OCI-LY7 (cell line): ENCODE results near the gene MTOR. TPM values are rescaled to one million over a fixed set of nuclear protein-coding genes. Genes with fewer than 3 reads are reported as not detected.
A peak's percentile ranks its signal among the peaks of the same experiment; 100 is the strongest.

ENCODE experiments used
- BruUV-seq: library from RNA; stranded (reverse); fragments of 400-500 nt; replicated peaks from 2 replicates; lab custom pipeline; 2021; lab: Mats Ljungman, UMichigan
- CTCF ChIA-PET: fragments of 300-600 bp; sonication (Branson Sonifier 250); formaldehyde crosslinking; loops from one replicate; lab custom pipeline; 2022; ENCODE audit warnings: antibody characterized with exemption; ENCODE audit not compliant: unreplicated experiment; lab: Charles Lee
- POLR2A ChIA-PET: fragments of 300-600 bp; sonication (Branson Sonifier 250); formaldehyde crosslinking; loops from one replicate; lab custom pipeline; 2022; ENCODE audit warnings: antibody characterized with exemption; lab: Charles Lee
- DNase-seq: peaks from one replicate; pipeline ENCODE4 v3.0.0-alpha.2; 2015; ENCODE audit warnings: low spot score
- H2AFZ ChIP-seq: fragments of 200-600 bp; sonication (generic), shearing (Covaris generic); 2 replicates; pipeline ENCODE4 v1.6.1; 2014; ENCODE audit warnings: mild to moderate bottlenecking, antibody characterized with exemption, low read length, moderate library complexity
- H3K27ac ChIP-seq: fragments of 200-600 bp; sonication (generic); 2 replicates; pipeline ENCODE4 v1.5.1; 2014; ENCODE audit warnings: mixed run types, low read depth, mild to moderate bottlenecking, moderate library complexity, low read length, inconsistent platforms; ENCODE audit not compliant: poor library complexity, severe bottlenecking
- H3K36me3 ChIP-seq: fragments of 200-600 bp; sonication (generic); 2 replicates; pipeline ENCODE4 v1.6.1; 2014; ENCODE audit warnings: mild to moderate bottlenecking, antibody characterized with exemption, low read length, moderate library complexity, mixed read lengths; ENCODE audit not compliant: insufficient read depth
- H3K4me1 ChIP-seq: fragments of 200-600 bp; sonication (generic); 2 replicates; pipeline ENCODE4 v1.5.1; 2014; ENCODE audit warnings: mild to moderate bottlenecking, low read length; ENCODE audit not compliant: insufficient read depth, poor library complexity, severe bottlenecking
- H3K4me2 ChIP-seq: fragments of 200-600 bp; sonication (generic); 2 replicates; pipeline ENCODE4 v1.6.1; 2014; ENCODE audit warnings: mild to moderate bottlenecking, low read length
- H3K4me3 ChIP-seq: fragments of 200-600 bp; sonication (generic); 2 replicates; pipeline ENCODE4 v1.5.1; 2014; ENCODE audit warnings: mild to moderate bottlenecking, low read depth, low read length; ENCODE audit not compliant: poor library complexity, severe bottlenecking
- H3K79me2 ChIP-seq: fragments of 200-600 bp; sonication (generic); 2 replicates; pipeline ENCODE4 v1.6.1; 2016; ENCODE audit warnings: low read depth, mild to moderate bottlenecking, low read length, moderate library complexity, mixed read lengths; ENCODE audit not compliant: insufficient read depth
- H3K9me2 ChIP-seq: fragments of 200-600 bp; sonication (generic); 2 replicates; pipeline ENCODE4 v1.6.1; 2016; ENCODE audit warnings: mild to moderate bottlenecking, low read length, mixed read lengths; ENCODE audit not compliant: insufficient read depth
- H3K9me3 ChIP-seq: fragments of 200-600 bp; sonication (generic); 2 replicates; pipeline ENCODE4 v1.6.1; 2014; ENCODE audit warnings: mild to moderate bottlenecking, mixed run types, low read length, mixed read lengths
- H4K20me1 ChIP-seq: fragments of 200-600 bp; sonication (generic); 2 replicates; pipeline ENCODE4 v1.6.1; 2014; ENCODE audit warnings: mild to moderate bottlenecking, antibody characterized with exemption, low read length, moderate library complexity, mixed read lengths; ENCODE audit not compliant: insufficient read depth
- EZH2phosphoT487 ChIP-seq: fragments of 200-600 bp; sonication (generic); IDR thresholded peaks from 2 replicates; pipeline ENCODE4 v1.6.1; 2018; ENCODE audit warnings: low read depth, borderline replicate concordance, mild to moderate bottlenecking, mixed run types, antibody characterized with exemption, low read length, moderate library complexity, mixed read lengths
- intact Hi-C: fragments of 100-400 bp; cut with micrococcal nuclease; formaldehyde crosslinking; loops from one replicate; pipeline ENCODE4 v1.10.0; 2022; ENCODE audit not compliant: unreplicated experiment
- total RNA-seq, 2 experiments: library from RNA; depleted of rRNA in 1 of 2; stranded (reverse); fragments of >200 nt in 1 of 2; shearing (Covaris generic) in 1 of 2; gene quantifications; 2 replicates each; pipeline ENCODE4 v1.2.3, GENCODE V29; 2014 to 2022
- TF ChIP-seq, protein P1 (sequence below): fragments of 200-600 bp; sonication (generic); conservative IDR thresholded peaks from 2 replicates; pipeline ENCODE4 v1.5.1; 2014; ENCODE audit warnings: mild to moderate bottlenecking, antibody characterized with exemption, low read length, moderate library complexity, mixed read lengths

Gene MTOR
- total RNA-seq, 2 experiments from 2014 or later = 41.1 to 58.6 TPM

GRCh38 chr1:11143907-11144306 lies 118.4 kb downstream of the MTOR start:
- Histone ChIP-seq H3K4me2 (0 out of 2 replicates have a peak overlapping the region, but pooled peaks have one; percentile 8), H2AFZ (no peak overlapping the region), H3K79me2 (no peaks in the 10 kb centered on the region), H3K4me3 (no peak overlapping the region), H3K27ac (no peak overlapping the region), H3K36me3 (peaks cover 76% of the 10 kb centered on the region), H3K9me3 (no peaks in the 10 kb centered on the region), H3K9me2 (no peaks in the 10 kb centered on the region), H4K20me1 (no peaks in the 10 kb centered on the region), H3K4me1 (peaks cover 11% of the 10 kb centered on the region)
- intact Hi-C loops = no loop called here
- TF ChIP-seq EZH2phosphoT487 = no peak
- ChIA-PET CTCF (no interaction called here), POLR2A (interaction anchor here (0.6 to 0.7 kb wide), 2 partner anchors 12 to 207 kb away, joined by 3 to 4 read pairs; no protein-coding TSS in a partner anchor)
- BruUV-seq = no TSS peak
- peak; percentile 48 for DNase-seq

- Histone ChIP-seq H3K27ac (no peak overlapping the region), H3K9me3 (no peaks in the 10 kb centered on the region), H3K4me1 (peaks cover 11% of the 10 kb centered on the region), H4K20me1 (no peaks in the 10 kb centered on the region), H3K4me3 (no peak overlapping the region), H3K9me2 (no peaks in the 10 kb centered on the region), H3K4me2 (no peak overlapping the region), H3K36me3 (peaks cover 77% of the 10 kb centered on the region), H3K79me2 (no peaks in the 10 kb centered on the region), H2AFZ (no peak overlapping the region)
- TSS peak; percentile 9 for BruUV-seq
- intact Hi-C loops = no loop called here
- no peak for DNase-seq
- ChIA-PET POLR2A (interaction anchor here (0.7 kb wide), 1 partner anchor 11 kb away, joined by 3 read pairs; no protein-coding TSS in a partner anchor), CTCF (no interaction called here)
- TF ChIP-seq, protein P1, sequence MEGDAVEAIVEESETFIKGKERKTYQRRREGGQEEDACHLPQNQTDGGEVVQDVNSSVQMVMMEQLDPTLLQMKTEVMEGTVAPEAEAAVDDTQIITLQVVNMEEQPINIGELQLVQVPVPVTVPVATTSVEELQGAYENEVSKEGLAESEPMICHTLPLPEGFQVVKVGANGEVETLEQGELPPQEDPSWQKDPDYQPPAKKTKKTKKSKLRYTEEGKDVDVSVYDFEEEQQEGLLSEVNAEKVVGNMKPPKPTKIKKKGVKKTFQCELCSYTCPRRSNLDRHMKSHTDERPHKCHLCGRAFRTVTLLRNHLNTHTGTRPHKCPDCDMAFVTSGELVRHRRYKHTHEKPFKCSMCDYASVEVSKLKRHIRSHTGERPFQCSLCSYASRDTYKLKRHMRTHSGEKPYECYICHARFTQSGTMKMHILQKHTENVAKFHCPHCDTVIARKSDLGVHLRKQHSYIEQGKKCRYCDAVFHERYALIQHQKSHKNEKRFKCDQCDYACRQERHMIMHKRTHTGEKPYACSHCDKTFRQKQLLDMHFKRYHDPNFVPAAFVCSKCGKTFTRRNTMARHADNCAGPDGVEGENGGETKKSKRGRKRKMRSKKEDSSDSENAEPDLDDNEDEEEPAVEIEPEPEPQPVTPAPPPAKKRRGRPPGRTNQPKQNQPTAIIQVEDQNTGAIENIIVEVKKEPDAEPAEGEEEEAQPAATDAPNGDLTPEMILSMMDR = no peak
- TF ChIP-seq EZH2phosphoT487 = no peak
These were observed 119.0 kb downstream of the MTOR start for GRCh38 chr1:11143401-11143800.

DNA sequence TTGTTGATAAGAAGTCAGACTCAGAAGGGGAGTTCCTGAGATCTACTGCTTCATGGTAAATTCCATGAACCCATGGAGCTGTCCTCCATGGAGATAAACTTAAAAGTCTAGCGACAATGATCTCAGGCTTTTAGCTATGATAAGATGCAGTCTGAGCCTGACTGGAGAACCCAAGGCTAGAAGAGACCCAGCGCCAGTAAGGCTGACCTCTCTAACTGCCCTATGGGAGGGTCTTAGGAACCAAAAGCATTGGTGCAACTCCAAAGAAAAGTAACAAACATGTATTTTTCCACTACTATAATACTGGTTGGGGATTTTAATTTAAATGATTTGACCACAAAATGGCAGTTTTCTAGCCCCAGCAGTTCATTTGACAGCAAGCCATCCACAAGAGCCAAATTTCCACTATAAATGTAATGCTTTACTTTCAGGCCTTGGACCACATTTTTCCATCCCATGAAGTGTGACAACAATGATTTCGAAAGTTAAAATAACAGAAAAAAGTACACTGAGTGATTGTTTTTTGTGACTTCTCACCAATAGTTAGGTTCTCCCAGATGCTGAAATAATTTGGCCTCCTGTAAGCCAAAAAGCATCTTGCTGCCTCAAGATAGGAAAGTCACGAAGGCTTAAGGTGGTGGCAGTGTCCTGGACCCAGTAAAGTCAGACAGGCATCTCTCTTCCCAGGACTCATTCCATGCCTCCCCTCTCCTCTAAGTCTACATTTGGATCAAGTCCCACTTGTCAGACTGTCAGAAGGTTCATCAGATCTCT lies 119.5 kb downstream of the MTOR start:
- BruUV-seq = no TSS peak
- H3K79me2 ChIP-seq = no peaks in the 10 kb centered on the region
- H3K4me3 ChIP-seq = no peak overlapping the region
- H2AFZ ChIP-seq = no peak overlapping the region
- intact Hi-C loops = no loop called here
- H3K36me3 ChIP-seq = peaks cover 77% of the 10 kb centered on the region
- no peak overlapping the region for H3K27ac ChIP-seq
- DNase-seq = no peak
- no peaks in the 10 kb centered on the region for H3K9me3 ChIP-seq
- peaks cover 11% of the 10 kb centered on the region for H3K4me1 ChIP-seq
- TF ChIP-seq, protein P1 = no peak
- TF ChIP-seq EZH2phosphoT487 = no peak
- no peak overlapping the region for H3K4me2 ChIP-seq
- H3K9me2 ChIP-seq = no peaks in the 10 kb centered on the region
- H4K20me1 ChIP-seq = no peaks in the 10 kb centered on the region
- CTCF ChIA-PET = no interaction called here
- POLR2A ChIA-PET = interaction anchor here (0.7 kb wide), 1 partner anchor 108 kb away, joined by 3 read pairs; no protein-coding TSS in a partner anchor
